ENCODE measurements around the gene ZNF74. TPM values are rescaled to one million over a fixed set of nuclear protein-coding genes. Genes with fewer than 3 reads are reported as not detected.

Gene ZNF74
- total RNA-seq, 1 experiment from 2014 or later, result 6.1 TPM

DNA sequence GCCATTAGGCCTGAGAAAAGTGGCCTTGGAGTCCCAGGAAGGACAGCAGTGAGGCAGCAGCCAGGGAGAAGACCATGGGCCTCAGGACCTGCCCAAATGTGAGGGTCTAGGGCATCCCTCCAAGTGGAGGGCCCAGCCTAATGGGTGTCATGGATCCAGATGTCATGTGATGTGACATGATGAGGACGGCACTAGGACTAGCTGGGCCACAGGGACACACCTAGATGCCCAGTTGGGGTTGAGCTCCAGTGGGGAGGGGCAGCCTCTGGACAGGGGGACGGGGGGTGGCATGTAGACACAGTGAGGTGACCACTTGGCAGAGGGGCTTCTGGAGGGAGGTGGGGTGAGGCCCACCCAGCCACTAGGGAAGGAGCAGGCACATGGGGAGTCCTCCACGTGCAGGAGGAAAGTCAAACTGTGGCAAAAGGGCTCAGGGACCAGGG is 38.3 kb downstream of the ZNF74 start:
- no peak for DNase-seq (ENCODE audit: low spot score)

DNA sequence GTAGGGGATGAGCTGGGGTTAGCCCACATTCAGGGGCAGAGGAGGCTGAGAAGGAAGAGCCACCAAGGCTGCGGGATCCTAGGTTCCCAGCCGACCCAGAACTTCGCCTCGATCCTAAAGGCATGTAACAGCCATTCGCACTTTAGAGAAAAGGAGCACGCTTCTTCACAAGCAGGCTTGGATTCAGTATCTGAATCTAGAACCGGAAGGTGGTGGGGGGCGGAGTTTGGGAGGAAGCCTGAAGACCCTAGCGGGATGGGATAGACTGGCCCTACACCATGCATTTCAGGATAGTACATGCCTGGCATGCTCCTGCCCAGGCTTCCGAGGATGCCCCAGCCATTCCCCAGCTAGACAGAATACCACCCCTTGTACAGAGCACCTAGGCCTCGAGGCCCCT is 39.2 kb downstream of the ZNF74 start:
- DNase-seq (ENCODE audit: low spot score), result no peak

DNA sequence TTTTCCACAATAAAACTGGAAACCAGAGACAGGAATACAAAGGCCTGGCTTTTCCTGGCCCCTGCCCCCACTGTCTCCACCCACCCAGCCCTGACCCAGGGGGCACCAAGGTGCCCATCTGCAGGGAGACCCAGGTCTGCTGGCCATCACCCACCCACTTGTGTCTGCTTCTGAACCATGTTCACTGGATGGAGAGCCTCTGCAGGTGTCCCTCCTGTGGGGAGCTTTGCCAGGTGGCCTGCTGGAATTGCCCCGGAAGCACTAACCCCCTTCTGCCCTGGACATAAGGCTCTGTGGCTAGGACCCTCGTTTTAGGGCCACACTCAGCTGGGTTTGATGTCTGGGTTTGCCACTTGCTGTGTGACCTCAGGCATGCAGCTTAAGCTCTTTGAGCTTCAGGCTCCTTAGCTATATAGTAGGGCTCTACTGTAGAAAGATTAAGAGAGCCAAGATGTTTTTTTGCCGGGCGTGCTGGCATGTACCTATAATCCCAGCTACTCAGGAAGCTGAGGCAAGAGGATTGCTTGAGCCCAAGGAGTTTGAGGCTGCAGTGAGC is 39.8 kb downstream of the ZNF74 start:
- no peak for DNase-seq (ENCODE audit: low spot score)

DNA sequence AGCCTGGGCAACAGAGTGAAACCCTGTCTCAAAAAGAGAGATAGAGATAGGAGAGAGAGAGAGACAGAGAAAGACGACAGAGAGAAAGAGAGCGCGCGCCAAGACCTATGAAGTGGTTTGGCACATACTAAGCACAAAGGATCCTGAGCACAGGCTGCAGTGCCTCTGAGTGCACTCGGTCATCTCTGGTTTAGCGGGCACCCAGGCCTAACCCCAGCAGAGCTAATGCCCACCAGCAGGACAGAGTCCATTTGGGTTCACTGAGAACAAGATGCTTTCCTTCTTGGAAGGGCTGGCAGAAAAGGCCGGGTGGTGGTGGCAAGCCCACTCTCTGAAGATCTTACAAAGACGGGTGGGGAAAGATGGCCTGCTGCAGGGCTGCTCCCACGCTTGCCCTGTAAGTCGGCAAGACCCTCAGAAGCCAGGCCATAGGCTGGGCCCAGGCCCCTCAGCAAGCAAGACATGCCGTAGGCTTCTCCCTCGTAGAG is 40.4 kb downstream of the ZNF74 start:
- DNase-seq (ENCODE audit: low spot score), result no peak

DNA sequence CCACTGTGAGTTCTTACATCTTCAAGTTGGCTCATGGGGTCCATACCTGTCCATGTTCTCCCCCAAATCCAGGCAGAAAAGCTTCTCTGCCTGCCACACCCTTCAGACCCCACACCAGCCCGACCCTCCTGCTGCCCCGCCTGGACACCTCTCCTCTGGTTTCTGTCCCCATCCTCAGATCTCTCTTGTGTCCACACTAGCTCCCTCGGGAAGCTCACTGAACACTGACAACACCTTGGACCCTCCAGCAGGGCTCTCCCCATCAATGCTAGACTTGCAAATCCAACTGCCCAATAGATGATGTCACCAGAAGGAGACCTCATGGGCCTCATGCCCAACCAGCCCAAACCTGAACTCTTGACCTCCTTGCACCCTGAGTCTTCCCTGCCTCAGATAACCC is 40.8 kb downstream of the ZNF74 start:
- DNase-seq (ENCODE audit: low spot score), result no peak

GRCh38 chr22:20435436-20436306 is 41.7 kb downstream of the ZNF74 start:
- no peak for DNase-seq (ENCODE audit: low spot score)

GRCh38 chr22:20436307-20436767 is 42.4 kb downstream of the ZNF74 start:
- no peak for DNase-seq (ENCODE audit: low spot score)

GRCh38 chr22:20436768-20437612 is 43.0 kb downstream of the ZNF74 start:
- DNase-seq (ENCODE audit: low spot score), result no peak

- DNase-seq (ENCODE audit: low spot score), result no peak
Measured at GRCh38 chr22:20437613-20438426, 43.9 kb downstream of the ZNF74 start, which contains the start of gene SCARF2. SCARF2 (minus strand) TSS chr22:20437825; CDS start chr22:20437754, 71 bp downstream.

DNA sequence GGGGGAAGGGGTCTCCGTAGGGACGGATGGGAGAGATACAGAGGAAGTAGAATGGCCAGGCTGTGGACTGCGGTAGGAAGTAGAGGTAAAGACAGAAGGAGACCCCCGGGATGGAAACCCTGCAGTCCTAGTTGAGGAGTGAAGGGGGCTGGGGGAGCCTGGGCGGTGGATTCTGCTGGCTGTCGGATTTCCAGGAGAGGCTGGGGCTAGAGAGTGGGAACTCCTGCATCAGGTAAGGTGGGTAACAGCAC is 44.4 kb downstream of the ZNF74 start:
- no peak for DNase-seq (ENCODE audit: low spot score)

- no peak for DNase-seq (ENCODE audit: low spot score)
Measured at GRCh38 chr22:20438678-20439492, 44.9 kb downstream of the ZNF74 start.

DNA sequence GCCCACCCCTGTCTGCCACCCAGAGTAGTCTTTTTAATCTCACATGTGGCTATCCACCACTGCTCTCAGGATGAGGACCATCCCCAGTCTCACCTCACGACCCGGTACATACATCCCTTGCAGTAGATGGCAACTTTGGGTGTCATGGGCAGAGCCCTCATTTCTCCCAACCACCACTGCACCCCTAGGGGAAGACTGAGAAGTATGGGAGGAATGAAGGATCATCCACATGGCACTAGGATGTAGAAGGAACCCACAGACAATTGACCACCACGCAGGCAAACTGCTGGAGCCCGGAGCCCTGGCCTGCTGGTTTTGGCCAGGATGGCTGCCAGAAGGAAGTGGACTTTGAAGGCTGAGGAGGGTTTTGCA is 45.6 kb downstream of the ZNF74 start:
- no peak for DNase-seq (ENCODE audit: low spot score)

GRCh38 chr22:20439928-20440575 is 46.1 kb downstream of the ZNF74 start:
- no peak for DNase-seq (ENCODE audit: low spot score)

DNA sequence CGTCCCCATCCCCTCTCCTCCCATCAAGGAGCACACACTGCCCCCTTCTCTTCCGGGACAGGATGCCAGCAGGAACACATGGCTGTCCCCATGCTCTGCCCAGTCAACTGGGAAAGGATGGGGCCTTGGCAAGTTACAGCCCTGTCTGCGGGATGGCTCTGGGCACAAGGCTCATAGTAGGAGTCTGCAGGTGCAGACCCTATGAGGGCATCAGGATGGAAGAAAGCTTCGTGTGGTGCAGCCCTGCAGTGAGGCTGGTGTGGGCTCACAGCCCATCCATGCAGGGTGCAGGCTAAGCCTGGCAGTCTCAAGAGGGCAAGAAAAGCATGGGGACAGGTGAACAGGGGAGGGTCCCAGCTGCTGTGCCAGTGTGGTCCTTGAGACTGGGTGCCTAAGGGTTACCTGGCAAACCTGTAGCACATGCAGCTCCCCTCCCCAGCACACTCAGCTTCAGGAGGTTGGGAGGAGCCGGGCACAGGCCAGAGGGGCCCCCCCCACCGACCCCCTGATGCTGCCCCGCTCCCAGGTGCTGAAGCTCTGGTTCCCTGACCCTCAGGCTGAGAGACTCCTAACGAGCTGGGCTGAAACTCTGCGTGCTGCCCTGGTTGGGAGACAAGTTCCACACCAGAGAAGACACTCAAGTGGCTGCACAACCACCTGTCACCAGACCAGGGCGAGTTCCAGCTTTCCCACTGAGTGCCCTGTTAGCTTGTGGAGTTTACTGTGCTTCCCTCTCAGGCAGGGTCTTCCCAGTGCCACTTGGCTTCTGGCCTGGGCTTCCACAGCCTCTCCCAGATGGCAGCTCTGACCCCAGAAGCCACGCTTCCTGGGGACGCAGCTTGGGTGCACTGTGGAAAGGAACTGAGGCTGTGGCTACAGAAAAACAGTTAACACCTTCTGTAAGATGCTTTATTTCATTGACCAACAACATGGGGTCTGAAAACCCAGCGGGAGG is 47.0 kb downstream of the ZNF74 start:
- DNase-seq (ENCODE audit: low spot score), result no peak

DNA sequence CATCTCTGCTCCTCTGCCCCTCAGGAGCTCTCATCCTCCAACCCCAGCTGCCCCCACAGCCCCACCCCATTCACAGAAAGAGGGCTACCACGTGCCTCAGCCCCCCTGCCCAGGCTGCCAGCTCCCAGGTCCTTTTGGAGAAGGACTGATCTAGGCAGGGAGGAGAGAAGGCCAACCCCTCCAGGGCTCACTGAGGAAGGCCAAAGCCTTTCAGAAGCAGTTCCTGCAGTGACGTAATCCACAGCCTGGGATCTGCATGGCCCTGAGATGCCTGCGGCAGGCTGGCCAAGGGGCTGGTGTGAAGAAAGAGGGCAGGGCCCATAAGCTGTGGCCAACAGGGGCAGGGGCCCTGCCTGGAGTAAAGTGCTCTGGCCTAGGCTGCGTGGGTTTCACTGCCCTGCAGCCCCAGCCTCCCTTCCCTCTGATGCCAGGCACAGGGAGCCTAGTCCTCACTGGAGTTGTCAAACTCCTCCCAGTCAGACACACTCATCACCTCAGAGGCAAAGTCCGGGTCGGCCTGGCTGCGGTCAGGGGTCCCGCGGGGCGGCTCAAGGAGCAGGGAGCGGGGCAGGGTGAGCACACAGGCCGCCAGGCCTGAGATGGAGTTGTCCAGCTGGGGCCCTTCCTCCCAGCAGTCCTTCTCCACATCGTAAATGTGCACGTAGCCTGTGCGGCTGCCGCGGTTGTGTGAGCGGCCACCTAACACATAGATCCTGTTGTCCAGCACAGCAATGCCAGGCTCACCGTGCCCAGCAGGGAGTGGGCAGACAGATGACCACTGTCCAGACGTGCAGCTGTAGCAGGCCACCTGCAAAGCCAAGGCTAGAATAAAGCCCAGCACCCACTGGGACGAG is 47.9 kb downstream of the ZNF74 start:
- DNase-seq (ENCODE audit: low spot score), result no peak

GRCh38 chr22:20442485-20443284 is 48.7 kb downstream of the ZNF74 start:
- no peak for DNase-seq (ENCODE audit: low spot score)

GRCh38 chr22:20444325-20444724 is 50.4 kb downstream of the ZNF74 start:
- DNase-seq (ENCODE audit: low spot score), result no peak

Data from H4 (cell line).